ENCODE data around the gene KLK14.

- TF ChIP-seq CTCF (optimal IDR thresholded peaks at IDR 0.05 in 1 of 3, IDR thresholded peaks at IDR 0.05 in 1 of 3, conservative IDR thresholded peaks at IDR 0.05 in 1 of 3; ENCODE audit: extremely low read depth in 1 of 3, insufficient read depth in 2 of 3, low read length in 3 of 3) = no peak
- no peak for TF ChIP-seq EZH2 (IDR thresholded peaks at IDR 0.05; ENCODE audit: low read length)
Measured at GRCh38 chr19:51065221-51065960, 17.3 kb downstream of the KLK14 start.
